Daoy (cell line): Measurements from ENCODE around the gene LTBP4. TPM values are rescaled to one million over a fixed set of nuclear protein-coding genes. Genes with fewer than 3 reads are reported as not detected.
"Not testable (repeated sequence)": the region's sequence is repeated elsewhere in the genome, so short reads cannot be mapped to it uniquely, and the experiment has no call there.

ENCODE experiments used
- DNase-seq: peaks from one replicate; pipeline ENCODE4 v3.0.0-alpha.2; 2015; ENCODE audit warnings: low read depth
- total RNA-seq: library from RNA; depleted of rRNA; stranded (reverse); fragments of >200 nt; shearing (Covaris generic); gene quantifications from 2 replicates; pipeline ENCODE4 v1.2.3, GENCODE V29; 2014

LTBP4 gene
- total RNA-seq, 1 experiment from 2014 or later = 16.4 TPM

GRCh38 chr19:40611096-40611495 lies 9.9 kb downstream of the LTBP4 start:
- peak; percentile 74 for DNase-seq

- no peak for DNase-seq
Observed at GRCh38 chr19:40611900-40612698, 10.9 kb downstream of the LTBP4 start.

- no peak for DNase-seq
Observed at GRCh38 chr19:40612831-40613689, 11.9 kb downstream of the LTBP4 start.

GRCh38 chr19:40613690-40614621 lies 12.8 kb downstream of the LTBP4 start:
- no peak for DNase-seq

- DNase-seq = peak; percentile 97
Observed at GRCh38 chr19:40614622-40615411, 13.6 kb downstream of the LTBP4 start.

- no peak for DNase-seq
Observed at GRCh38 chr19:40616178-40616577, 15.0 kb downstream of the LTBP4 start.

GRCh38 chr19:40616941-40617340 lies 15.8 kb downstream of the LTBP4 start:
- DNase-seq = no peak

- no peak for DNase-seq
Observed at GRCh38 chr19:40617961-40618360, 16.8 kb downstream of the LTBP4 start.

GRCh38 chr19:40619333-40620160 lies 18.4 kb downstream of the LTBP4 start:
- no peak for DNase-seq

GRCh38 chr19:40620161-40620485 lies 19.0 kb downstream of the LTBP4 start:
- no peak for DNase-seq

GRCh38 chr19:40621283-40621682 lies 20.1 kb downstream of the LTBP4 start:
- no peak for DNase-seq

GRCh38 chr19:40621966-40622772 lies 21.0 kb downstream of the LTBP4 start:
- no peak for DNase-seq

- no peak for DNase-seq
Observed at GRCh38 chr19:40622773-40623075, 21.6 kb downstream of the LTBP4 start.

- DNase-seq = peak; percentile 100
Observed at GRCh38 chr19:40623403-40624251, 22.5 kb downstream of the LTBP4 start.

- not testable (repeated sequence) for DNase-seq
Observed at GRCh38 chr19:40624369-40625153, 23.4 kb downstream of the LTBP4 start.

- no peak for DNase-seq
Observed at GRCh38 chr19:40625406-40626120, 24.4 kb downstream of the LTBP4 start.

GRCh38 chr19:40626918-40627317 lies 25.7 kb downstream of the LTBP4 start:
- DNase-seq = no peak
